ENCODE data around the gene LCN15. TPM values are rescaled to one million over a fixed set of nuclear protein-coding genes. Genes with fewer than 3 reads are reported as not detected.

LCN15 gene
- total and polyA plus RNA-seq, 8 donors, result 0.06 to 0.18 (median 0.07) TPM; not detected in 3

- intact Hi-C loops (cut with DNase I), result no loop called here
- H3K9me3 ChIP-seq, result peaks cover 0 to 11% of the 10 kb centered on the region in 2 donors
- H3K27ac ChIP-seq, result no peak overlapping the region
- H3K4me3 ChIP-seq, result no peak overlapping the region
- H3K4me1 ChIP-seq, result no peaks in the 10 kb centered on the region
- no peak for TF ChIP-seq CTCF (IDR thresholded peaks at IDR 0.05)
- no peaks in the 10 kb centered on the region for H3K27me3 ChIP-seq
- peak in 1 of 4 donors; percentile 24 for DNase-seq
- ATAC-seq, result no peak
- H3K36me3 ChIP-seq, result no peaks in the 10 kb centered on the region
These were observed 13.0 kb upstream of the LCN15 start for GRCh38 chr9:136777359-136777758.

- DNase-seq (no peak), ATAC-seq (no peak)
- H3K4me3 ChIP-seq, result no peak overlapping the region
- H3K9me3 ChIP-seq, result peaks cover 0 to 11% of the 10 kb centered on the region in 2 donors
- TF ChIP-seq CTCF (IDR thresholded peaks at IDR 0.05), result no peak
- no peaks in the 10 kb centered on the region for H3K4me1 ChIP-seq
- no peak overlapping the region for H3K27ac ChIP-seq
- H3K27me3 ChIP-seq, result no peaks in the 10 kb centered on the region
- intact Hi-C loops (cut with DNase I), result no loop called here
- no peaks in the 10 kb centered on the region for H3K36me3 ChIP-seq
These were observed 12.6 kb upstream of the LCN15 start for GRCh38 chr9:136776947-136777346.

GRCh38 chr9:136775191-136775590 is 10.9 kb upstream of the LCN15 start:
- ATAC-seq (no peak), DNase-seq (peak in 1 of 4 donors; percentile 55)
- intact Hi-C loops (cut with DNase I), result no loop called here
- Histone ChIP-seq H3K36me3 (no peaks in the 10 kb centered on the region), H3K27me3 (no peaks in the 10 kb centered on the region), H3K27ac (no peak overlapping the region), H3K4me3 (no peak overlapping the region), H3K9me3 (peaks cover 0 to 11% of the 10 kb centered on the region in 2 donors), H3K4me1 (no peaks in the 10 kb centered on the region)
- TF ChIP-seq CTCF (IDR thresholded peaks at IDR 0.05), result no peak

GRCh38 chr9:136774416-136775045 is 10.2 kb upstream of the LCN15 start:
- Histone ChIP-seq H3K9me3 (peaks cover 0 to 11% of the 10 kb centered on the region in 2 donors), H3K4me3 (no peak overlapping the region), H3K4me1 (no peaks in the 10 kb centered on the region), H3K36me3 (no peaks in the 10 kb centered on the region), H3K27ac (no peak overlapping the region), H3K27me3 (no peaks in the 10 kb centered on the region)
- ATAC-seq (no peak), DNase-seq (peak in 1 of 4 donors; percentile 24)
- no peak for TF ChIP-seq CTCF (IDR thresholded peaks at IDR 0.05)
- intact Hi-C loops (cut with DNase I), result no loop called here

GRCh38 chr9:136773386-136774044 is 9.2 kb upstream of the LCN15 start:
- no peak for TF ChIP-seq CTCF (IDR thresholded peaks at IDR 0.05)
- DNase-seq (peak in 1 of 4 donors; percentile 89), ATAC-seq (peak; percentile 52)
- intact Hi-C loops (cut with DNase I), result no loop called here
- H3K27ac ChIP-seq, result no peak overlapping the region
- no peak overlapping the region for H3K4me3 ChIP-seq
- no peaks in the 10 kb centered on the region for H3K36me3 ChIP-seq
- peaks cover 0 to 3% of the 10 kb centered on the region in 2 donors for H3K27me3 ChIP-seq
- no peaks in the 10 kb centered on the region for H3K4me1 ChIP-seq
- peaks cover 0 to 11% of the 10 kb centered on the region in 2 donors for H3K9me3 ChIP-seq

All from left lung (tissue), 10 donors.